Measurements from ENCODE around the gene TSPAN31.

TSPAN31 gene

DNA sequence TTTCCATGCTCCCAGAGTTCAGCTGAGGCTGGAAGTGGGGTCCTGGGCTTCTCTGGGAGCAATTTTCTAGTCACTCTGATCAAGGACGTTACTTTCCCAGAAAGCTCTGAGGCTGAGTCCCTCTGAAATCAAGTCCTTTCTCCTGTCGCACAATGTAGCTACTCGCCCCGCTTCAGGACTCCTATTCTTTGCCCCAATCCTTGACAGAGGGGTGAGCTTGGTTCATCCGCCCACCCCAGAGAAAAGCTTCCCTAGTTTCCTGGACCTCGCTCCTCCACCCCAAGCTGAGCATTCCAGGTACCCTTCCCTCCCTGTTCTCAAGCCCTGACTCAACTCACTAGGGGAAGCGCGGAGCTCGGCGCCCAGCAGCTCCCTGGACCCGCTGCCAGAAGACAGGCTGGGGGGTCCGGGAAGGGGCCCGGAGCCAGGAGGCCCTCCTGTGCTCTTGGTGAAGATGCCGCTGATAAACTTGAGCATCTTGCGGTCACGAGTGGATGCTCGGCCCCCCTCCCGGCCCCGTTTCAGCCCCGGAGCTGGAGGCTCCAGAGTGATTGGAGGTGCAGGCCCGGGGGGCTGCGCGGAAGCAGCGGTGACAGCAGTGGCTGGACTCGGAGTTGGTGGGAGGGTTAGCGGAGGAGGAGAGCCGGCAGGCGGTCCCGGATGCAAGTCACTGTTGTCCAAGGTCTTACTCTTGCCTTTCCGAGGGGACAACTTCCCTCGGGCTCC is 7.9 kb upstream of the TSPAN31 start:
- DNase-seq, result no peak

DNA sequence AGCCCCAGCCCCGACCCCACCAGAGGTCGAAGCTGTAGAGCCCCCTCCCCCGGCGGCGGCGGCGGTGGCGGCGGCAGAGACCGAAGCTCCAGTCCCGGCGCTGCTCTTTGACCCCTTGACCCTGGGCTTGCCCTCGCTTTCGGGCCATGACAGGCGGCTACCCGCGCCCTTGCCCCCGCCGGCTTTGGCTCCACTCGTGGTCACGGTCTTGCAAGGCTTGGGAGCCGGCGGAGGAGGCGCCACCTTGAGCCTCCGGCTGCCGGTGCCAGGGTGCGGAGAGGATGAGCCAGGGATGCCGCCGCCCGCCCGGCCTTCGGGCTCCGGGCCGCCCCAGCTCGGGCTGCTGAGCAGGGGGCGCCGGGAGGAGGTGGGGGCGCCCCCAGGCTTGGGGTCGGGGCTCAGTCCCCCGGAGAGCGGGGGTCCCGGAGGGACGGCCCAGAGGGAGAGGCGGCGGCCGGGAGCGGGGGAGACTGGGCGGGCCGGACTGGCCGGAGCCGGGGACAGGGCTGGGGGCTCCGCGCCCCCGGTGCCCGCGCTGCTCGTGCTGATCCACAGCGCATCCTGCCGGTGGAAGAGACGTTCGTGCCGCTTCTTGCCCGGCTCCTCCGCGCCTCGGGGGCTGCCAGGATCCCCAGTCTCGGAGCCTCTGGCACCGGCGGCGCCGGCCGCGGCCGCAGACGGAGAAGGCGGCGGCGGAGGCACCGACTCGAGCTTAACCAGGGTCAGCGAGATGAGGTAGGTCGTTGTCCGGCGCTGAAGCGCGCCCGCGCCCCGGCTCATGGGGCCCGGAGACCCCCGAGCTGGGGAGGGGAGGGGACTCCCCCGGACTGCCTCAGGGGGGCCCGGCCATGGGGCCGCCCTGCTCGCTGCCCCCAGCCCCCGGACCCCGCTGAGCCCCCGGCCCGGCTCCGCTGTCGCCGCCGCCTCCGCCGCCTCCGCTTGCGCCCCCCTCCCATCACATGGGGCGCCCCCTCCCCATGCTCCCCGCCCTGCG is 7.1 kb upstream of the TSPAN31 start:
- DNase-seq, result no peak

GRCh38 chr12:57738661-57739237 is 6.1 kb upstream of the TSPAN31 start, which contains the start of gene AGAP2:
AGAP2 (minus strand) TSS chr12:57738742; CDS start chr12:57738246, 496 bp downstream.
- DNase-seq, result no peak

GRCh38 chr12:57739387-57739786 is 5.5 kb upstream of the TSPAN31 start:
- no peak for DNase-seq

- DNase-seq, result no peak
Measured at GRCh38 chr12:57739914-57740538, 4.8 kb upstream of the TSPAN31 start.

GRCh38 chr12:57740656-57741412 is 4.0 kb upstream of the TSPAN31 start:
- DNase-seq, result peak; percentile 88

DNA sequence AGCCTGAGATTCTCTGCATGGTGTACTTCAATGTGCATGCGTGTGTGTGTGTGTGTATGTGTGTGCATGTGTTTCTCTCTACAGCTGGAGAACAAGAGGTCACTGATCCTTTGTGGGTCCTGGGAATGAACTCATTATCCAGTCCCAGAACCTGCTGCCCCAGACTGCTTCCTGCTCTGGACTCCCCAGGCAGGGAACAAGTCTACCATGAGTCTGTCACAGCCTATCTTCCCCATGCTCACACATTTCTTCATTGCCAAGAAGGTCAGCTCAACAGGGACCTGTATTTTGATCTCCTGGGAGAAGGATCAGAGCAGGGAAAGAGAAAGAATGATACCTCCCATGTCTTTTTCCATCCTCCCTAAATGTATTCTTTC is 3.4 kb upstream of the TSPAN31 start:
- no peak for DNase-seq

GRCh38 chr12:57741844-57742738 is 2.7 kb upstream of the TSPAN31 start:
- peak; percentile 88 for DNase-seq

DNA sequence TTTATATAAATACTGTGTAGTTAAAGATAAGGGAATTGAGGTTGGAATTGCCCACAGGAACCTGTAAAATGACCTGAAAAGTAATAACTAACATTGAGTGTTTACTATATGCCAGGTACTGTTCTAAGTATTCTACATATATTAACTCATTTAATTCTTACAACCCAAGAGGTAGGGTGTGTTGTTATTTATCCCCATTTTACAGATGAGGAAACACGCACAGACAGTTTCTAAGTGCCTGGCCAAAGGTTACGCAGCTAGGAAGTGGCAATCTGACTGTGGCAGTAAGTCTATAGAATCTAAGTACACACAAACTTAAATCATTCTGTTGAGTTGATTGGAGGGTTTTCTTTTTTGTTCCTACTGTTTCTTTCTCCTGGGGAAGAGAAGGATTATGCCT is 1.1 kb upstream of the TSPAN31 start:
- no peak for DNase-seq

GRCh38 chr12:57744194-57744776 is 554 bp upstream of the TSPAN31 start:
- DNase-seq, result peak; percentile 87

- DNase-seq, result no peak
Measured at GRCh38 chr12:57745485-57745881, 644 bp downstream of the TSPAN31 start.

- no peak for DNase-seq
Measured at GRCh38 chr12:57746025-57746424, 1.2 kb downstream of the TSPAN31 start.

- DNase-seq, result no peak
Measured at GRCh38 chr12:57749061-57749460, 4.2 kb downstream of the TSPAN31 start.

DNA sequence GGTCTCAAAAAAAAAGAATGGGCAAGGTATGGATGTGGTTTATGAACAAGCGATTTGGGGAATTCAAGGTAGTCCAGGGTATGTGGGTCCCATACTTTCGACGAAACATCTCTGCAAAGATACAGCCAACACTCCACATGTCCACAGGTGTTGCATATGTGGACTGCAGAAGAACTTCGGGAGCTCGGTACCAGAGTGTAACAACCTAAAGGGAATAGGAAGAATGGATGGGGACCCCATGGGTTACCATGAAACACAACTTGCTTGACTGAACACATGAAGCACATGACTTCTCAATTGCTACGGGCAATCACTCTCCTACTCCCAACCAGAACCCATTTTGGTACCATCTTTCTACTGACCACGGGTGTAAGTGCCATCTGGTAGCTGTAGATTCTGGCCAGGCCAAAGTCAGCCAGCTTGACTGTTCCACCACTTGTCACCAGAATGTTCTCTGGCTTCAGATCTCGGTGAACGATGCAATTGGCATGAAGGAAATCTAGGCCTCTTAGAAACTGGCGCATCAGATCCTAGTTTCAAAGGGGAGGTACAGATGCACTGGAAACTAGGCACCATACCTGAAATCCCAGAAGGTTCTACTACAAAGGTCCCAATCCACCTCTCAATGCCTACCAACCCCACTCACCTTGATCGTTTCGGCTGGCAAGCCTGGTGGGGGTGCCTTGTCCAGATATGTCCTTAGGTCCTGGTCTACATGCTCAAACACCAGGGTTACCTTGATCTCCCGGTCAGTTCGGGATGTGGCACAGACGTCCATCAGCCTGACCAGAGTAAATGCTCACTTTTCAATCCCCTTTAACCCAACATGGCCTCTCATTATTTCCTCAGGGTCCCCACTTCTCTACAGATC is 6.0 kb downstream of the TSPAN31 start:
- no peak for DNase-seq

GRCh38 chr12:57751432-57751787 is 6.6 kb downstream of the TSPAN31 start:
- no peak for DNase-seq

DNA sequence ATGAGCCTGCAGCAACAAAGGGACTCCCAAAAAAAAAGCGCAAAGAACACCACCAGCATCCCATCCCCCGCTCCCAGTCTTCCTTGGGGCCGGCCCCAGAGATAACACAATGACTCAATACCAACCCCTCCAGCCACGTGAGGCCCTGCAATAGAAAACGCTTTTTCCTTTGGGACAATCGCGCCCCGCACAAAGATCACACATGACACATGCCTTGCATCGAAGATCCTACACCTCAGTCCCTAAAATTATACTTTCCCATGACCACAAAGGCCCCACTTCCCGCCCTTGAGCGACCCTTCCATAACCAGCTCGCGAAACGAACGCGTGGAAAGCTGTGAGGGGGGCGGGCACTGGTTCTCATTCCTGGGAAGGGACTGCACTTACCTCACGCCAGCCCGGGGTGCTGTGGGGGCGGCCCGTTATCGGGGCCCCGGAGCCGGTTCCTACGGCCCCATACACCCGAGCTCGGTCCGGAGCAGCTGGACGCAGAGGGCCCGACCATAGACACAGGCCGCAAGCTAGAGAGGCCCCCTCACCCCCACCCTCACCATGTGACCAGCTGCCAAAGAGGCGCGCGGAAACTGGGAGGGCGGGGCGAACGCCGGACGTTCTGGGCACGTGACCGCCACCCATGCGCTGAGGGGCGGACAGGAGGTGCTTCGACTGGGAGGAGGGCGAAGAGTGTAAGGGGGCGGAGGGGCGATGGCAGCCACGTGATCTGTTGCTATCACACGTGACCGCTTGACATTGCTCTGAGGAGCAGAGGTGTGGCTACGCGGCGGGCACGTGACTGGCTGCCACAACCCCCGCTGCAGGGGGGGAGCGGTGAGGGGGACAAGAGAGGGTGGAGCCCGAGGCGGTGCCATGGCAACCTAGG is 7.2 kb downstream of the TSPAN31 start, which contains the start of gene CDK4:
CDK4 (minus strand) TSS at position 523 of the 880 bp plus-strand sequence. CDS start 593 bp downstream, outside the sequence.
- DNase-seq, result peak; percentile 100

- DNase-seq, result no peak
Measured at GRCh38 chr12:57752668-57753000, 7.8 kb downstream of the TSPAN31 start.

DNA sequence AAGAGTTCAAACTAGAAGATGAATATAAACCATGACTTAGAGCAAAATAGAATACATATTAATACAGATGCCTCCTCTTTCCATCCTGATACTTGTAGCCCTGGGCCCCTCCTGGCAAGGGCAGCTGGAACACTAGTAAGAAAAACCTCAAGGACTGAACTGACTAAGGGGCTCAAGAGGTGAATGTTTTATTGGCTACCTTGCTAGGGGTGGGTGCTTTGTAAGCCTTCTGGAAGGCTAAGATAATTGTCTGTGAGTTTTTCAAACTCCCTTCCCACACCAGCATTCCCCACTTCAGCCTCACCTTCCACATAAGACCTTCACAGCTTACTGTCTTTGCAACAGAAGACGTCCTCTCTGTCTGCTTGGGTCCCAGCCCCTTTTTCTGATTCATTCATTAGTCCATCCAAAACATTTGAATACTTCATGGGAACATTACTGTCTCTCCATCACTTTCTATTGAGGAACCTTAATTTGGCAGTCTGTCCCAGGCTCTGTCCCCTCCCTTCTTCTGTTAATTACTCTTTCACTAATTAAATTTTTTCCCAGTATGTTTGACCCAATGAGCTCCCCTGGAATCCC is 9.0 kb downstream of the TSPAN31 start:
- no peak for DNase-seq
